GM12874 (cell line): ENCODE measurements around the gene CA9.

Experiments
- CTCF ChIP-seq: IDR thresholded peaks from 2 replicates; pipeline ENCODE4 v1.5.1; 2011; ENCODE audit warnings: low read depth, mild to moderate bottlenecking, control low read depth, low read length, moderate library complexity; ENCODE audit not compliant: insufficient read depth

Gene CA9

GRCh38 chr9:35679766-35680330 is 6.1 kb downstream of the CA9 start:
- no peak for TF ChIP-seq CTCF

GRCh38 chr9:35680331-35681105 is 6.8 kb downstream of the CA9 start:
- TF ChIP-seq CTCF, result no peak

- TF ChIP-seq CTCF, result no peak
Measured at GRCh38 chr9:35681341-35682002, 7.7 kb downstream of the CA9 start.

- TF ChIP-seq CTCF, result no peak
Measured at GRCh38 chr9:35682051-35682450, 8.3 kb downstream of the CA9 start.

GRCh38 chr9:35682520-35683315 is 9.0 kb downstream of the CA9 start:
- TF ChIP-seq CTCF, result no peak

- TF ChIP-seq CTCF, result no peak
Measured at GRCh38 chr9:35683323-35683722, 9.6 kb downstream of the CA9 start.

- TF ChIP-seq CTCF, result no peak
Measured at GRCh38 chr9:35684921-35685320, 11.2 kb downstream of the CA9 start.
